ENCODE measurements around the gene UBB. TPM values are rescaled to one million over a fixed set of nuclear protein-coding genes. Genes with fewer than 3 reads are reported as not detected.
A peak's percentile ranks its signal among the peaks of the same experiment; 100 is the strongest.

Gene UBB
- polyA plus RNA-seq, 1 donor (not counting 4 experiments of a cell fraction or from before 2014, with no cell fraction given) = 533 TPM

GRCh38 chr17:16353317-16354174 lies 27.3 kb upstream of the UBB start, which contains the start of gene CENPV:
Gene CENPV, minus strand, starts transcription at chr17:16353469. Its CDS starts 33 bp downstream, at chr17:16353436.
- FAIRE-seq = no peak
- peak within 1 kb of the TSS; percentile 37 for H3K9ac ChIP-seq (ENCODE audit: control insufficient read depth, extremely low read depth, insufficient read depth, low read length)
- no peak for TF ChIP-seq EZH2 (IDR thresholded peaks at IDR 0.05; ENCODE audit: low read length)
- TF ChIP-seq CTCF (optimal IDR thresholded peaks at IDR 0.05 in 1 of 3, IDR thresholded peaks at IDR 0.05 in 1 of 3, conservative IDR thresholded peaks at IDR 0.05 in 1 of 3; ENCODE audit: extremely low read depth in 1 of 3, insufficient read depth in 2 of 3, low read length in 3 of 3) = peak in 1 of 3 experiments; percentile 21
- H4K20me1 ChIP-seq (ENCODE audit: control insufficient read depth, extremely low read depth, insufficient read depth, low read length) = no peaks in the 10 kb centered on the region
- peaks cover 6% of the 10 kb centered on the region for H3K4me1 ChIP-seq (ENCODE audit: control insufficient read depth, extremely low read depth, insufficient read depth, low read length)
- dilution Hi-C loops (cut with MboI; ENCODE audit: extremely low pct_ligation_motif_present, low sequenced_read_pairs) = no loop called here
- no peak for DNase-seq (ENCODE audit: low read depth, low spot score)
- no peaks in the 10 kb centered on the region for H3K9me3 ChIP-seq (ENCODE audit: control insufficient read depth, low read depth, low read length)
- H3K79me2 ChIP-seq (ENCODE audit: control insufficient read depth, insufficient read depth, low read length) = no peaks in the 10 kb centered on the region
- peak within 1 kb of the TSS; percentile 69 for H3K4me2 ChIP-seq (ENCODE audit: control insufficient read depth, extremely low read depth, insufficient read depth, low read depth, low read length)
- no peaks in the 10 kb centered on the region for H3K9me1 ChIP-seq (ENCODE audit: control insufficient read depth, extremely low read depth, insufficient read depth, low read length)
- peaks cover 12% of the 10 kb centered on the region for H3K27me3 ChIP-seq (ENCODE audit: control insufficient read depth, extremely low read depth, insufficient read depth, low read length)
- H3K36me3 ChIP-seq (ENCODE audit: control insufficient read depth in 2 of 2, extremely low read depth in 1 of 2, insufficient read depth in 2 of 2, low read length in 2 of 2) = peaks cover 0 to 2% of the 10 kb centered on the region in 2 experiments
- H3K4me3 ChIP-seq (ENCODE audit: control insufficient read depth in 2 of 3, extremely low read depth in 1 of 3, insufficient read depth in 2 of 3, low read depth in 1 of 3, low read length in 3 of 3) = peak within 1 kb of the TSS; percentile 33 to 77 (median 40)
- H2AFZ ChIP-seq (ENCODE audit: control insufficient read depth, low read length) = peak within 1 kb of the TSS; percentile 43
- H3K27ac ChIP-seq (ENCODE audit: control insufficient read depth, insufficient read depth, low read length) = no peak within 1 kb of the TSS

- Histone ChIP-seq H3K27me3 (ENCODE audit: control insufficient read depth, extremely low read depth, insufficient read depth, low read length) (peaks cover 12% of the 10 kb centered on the region), H3K9me1 (ENCODE audit: control insufficient read depth, extremely low read depth, insufficient read depth, low read length) (no peaks in the 10 kb centered on the region), H3K4me3 (ENCODE audit: control insufficient read depth in 2 of 3, extremely low read depth in 1 of 3, insufficient read depth in 2 of 3, low read depth in 1 of 3, low read length in 3 of 3) (no peak overlapping the region), H4K20me1 (ENCODE audit: control insufficient read depth, extremely low read depth, insufficient read depth, low read length) (no peaks in the 10 kb centered on the region), H3K4me2 (ENCODE audit: control insufficient read depth, extremely low read depth, insufficient read depth, low read depth, low read length) (no peak overlapping the region), H2AFZ (ENCODE audit: control insufficient read depth, low read length) (no peak overlapping the region), H3K4me1 (ENCODE audit: control insufficient read depth, extremely low read depth, insufficient read depth, low read length) (peaks cover 6% of the 10 kb centered on the region), H3K9ac (ENCODE audit: control insufficient read depth, extremely low read depth, insufficient read depth, low read length) (no peak overlapping the region), H3K36me3 (ENCODE audit: control insufficient read depth in 2 of 2, extremely low read depth in 1 of 2, insufficient read depth in 2 of 2, low read length in 2 of 2) (no peaks in the 10 kb centered on the region), H3K9me3 (ENCODE audit: control insufficient read depth, low read depth, low read length) (no peaks in the 10 kb centered on the region), H3K27ac (ENCODE audit: control insufficient read depth, insufficient read depth, low read length) (no peak overlapping the region), H3K79me2 (ENCODE audit: control insufficient read depth, insufficient read depth, low read length) (no peaks in the 10 kb centered on the region)
- TF ChIP-seq CTCF (optimal IDR thresholded peaks at IDR 0.05 in 1 of 3, IDR thresholded peaks at IDR 0.05 in 1 of 3, conservative IDR thresholded peaks at IDR 0.05 in 1 of 3; ENCODE audit: extremely low read depth in 1 of 3, insufficient read depth in 2 of 3, low read length in 3 of 3) = no peak
- TF ChIP-seq EZH2 (IDR thresholded peaks at IDR 0.05; ENCODE audit: low read length) = no peak
- FAIRE-seq (no peak), DNase-seq (ENCODE audit: low read depth, low spot score) (no peak)
- dilution Hi-C loops (cut with MboI; ENCODE audit: extremely low pct_ligation_motif_present, low sequenced_read_pairs) = no loop called here
Measured at GRCh38 chr17:16354585-16354984, 26.3 kb upstream of the UBB start.

Measured in keratinocyte (primary cell).